GM19395 (cell line): ENCODE data around the gene PIK3C3.
"Not testable (repeated sequence)": the region's sequence is repeated elsewhere in the genome, so short reads cannot be mapped to it uniquely, and the experiment has no call there.

Experiments used
- ATAC-seq: cut with Tn5 transposase; IDR thresholded peaks from one replicate; pipeline ENCODE4 v1.9.1; 2021; ENCODE audit warnings: mild to moderate bottlenecking, moderate library complexity; ENCODE audit not compliant: unreplicated experiment

Gene PIK3C3

DNA sequence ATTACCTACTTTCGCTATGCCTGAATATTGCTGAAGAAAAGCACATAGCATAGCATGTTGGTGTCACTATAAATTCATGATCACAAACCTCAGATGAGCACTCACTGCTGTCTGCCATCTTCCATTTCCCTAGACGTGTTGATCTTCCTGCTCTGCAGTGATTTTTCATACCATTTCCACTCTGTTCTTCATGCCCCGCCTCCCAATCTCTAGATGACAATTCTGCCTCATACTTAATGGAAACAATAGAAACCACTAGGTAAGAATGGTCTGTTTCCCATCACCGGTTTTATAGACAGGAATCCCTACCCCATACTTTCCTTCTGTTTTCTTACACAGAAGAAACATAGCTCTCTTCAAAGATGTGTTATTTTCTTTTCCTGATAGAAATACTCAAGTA is 63.8 kb downstream of the PIK3C3 start:
- no peak for ATAC-seq

DNA sequence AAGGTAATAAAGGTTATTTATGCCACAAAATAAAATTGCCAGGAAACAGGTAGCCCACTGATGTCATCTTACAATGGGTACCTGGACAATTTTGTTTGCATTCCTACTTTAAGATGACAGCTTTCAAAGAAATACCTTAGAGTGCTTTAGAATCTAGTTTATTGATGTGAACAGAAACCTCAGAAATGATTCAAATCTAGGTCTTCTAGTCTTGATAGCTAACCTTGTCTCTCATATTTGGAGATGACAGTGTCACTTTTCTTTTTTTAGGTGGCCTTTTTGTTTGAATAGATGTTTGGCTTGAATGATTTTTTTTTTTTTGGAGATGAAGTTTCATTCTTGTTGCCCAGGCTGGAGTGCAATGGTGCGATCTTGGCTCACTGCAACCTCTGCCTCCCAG is 69.1 kb downstream of the PIK3C3 start:
- ATAC-seq = no peak

DNA sequence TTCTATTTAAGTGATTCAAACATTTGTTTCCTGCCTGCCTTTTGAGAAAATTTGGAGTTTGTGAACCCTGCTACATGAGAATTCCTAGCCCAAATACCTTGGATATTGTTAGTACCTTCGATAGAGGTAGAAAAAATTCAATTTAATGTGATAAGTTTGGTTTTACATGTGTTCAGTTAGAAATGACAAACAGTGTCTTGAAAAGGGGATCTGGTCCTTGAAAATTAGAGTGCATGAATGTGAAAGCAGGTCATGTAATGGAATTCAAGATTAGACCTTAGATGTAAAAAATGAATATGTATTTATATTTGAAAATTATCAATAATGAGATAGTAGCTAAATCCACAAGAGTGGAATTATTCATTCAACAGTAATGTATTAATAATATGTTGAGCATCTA is 70.5 kb downstream of the PIK3C3 start:
- peak; percentile 34 for ATAC-seq

DNA sequence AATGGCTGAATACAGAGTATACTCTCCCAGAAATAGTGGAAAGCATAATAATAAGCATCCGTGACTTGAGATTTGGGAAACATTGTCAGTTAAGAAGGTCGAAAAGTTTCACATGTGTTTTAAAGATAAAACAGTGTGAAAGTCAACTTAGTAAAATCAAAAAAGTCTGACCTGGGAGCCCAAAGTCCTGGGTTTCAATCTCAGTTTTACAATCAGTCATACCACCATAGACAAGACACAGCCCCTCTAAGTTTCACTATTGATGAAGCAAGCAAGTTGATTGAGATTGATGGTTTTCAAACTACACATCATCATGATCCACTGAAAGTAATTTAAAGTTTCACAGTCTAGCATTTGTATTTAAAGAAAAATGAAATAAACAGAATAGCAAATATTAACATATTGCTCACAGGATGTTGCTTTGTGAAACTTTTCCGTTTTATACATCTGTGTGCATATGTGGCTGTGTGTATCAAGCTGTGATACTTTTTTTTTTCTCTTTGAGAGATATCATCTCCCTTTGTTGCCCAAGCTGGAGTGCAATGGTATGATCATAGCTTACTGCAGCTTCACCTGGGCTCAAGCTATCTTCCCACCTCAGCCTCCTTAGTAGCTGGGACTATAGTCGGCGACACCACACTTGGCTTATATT is 71.1 kb downstream of the PIK3C3 start:
- ATAC-seq = peak; percentile 94

DNA sequence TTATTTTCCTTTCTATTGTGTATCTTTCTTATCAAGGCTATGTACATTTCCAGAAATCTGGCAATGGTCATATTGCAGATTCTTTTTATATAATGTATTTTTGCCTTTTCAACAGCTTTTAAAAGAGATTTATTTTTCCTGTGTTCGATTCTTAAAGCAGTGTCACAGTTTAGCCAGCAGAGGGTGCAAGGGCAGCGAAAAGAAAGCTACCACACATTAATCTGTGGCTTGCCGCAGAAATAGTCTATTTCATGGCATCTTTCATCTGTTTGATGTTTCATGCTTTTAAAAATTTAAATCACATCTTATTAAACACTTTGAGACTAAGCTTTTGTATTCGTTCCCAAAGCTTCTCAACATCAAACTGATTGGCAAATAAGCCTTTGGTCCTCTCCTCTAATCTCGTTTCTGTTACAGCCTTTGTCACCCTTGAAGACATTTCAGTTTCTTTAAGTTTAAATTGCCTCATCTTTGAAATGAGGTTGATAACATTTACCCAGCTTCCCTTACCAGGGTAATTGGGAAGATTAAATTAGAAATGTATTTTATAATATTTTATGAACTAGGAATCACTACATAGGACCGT is 73.3 kb downstream of the PIK3C3 start:
- no peak for ATAC-seq

DNA sequence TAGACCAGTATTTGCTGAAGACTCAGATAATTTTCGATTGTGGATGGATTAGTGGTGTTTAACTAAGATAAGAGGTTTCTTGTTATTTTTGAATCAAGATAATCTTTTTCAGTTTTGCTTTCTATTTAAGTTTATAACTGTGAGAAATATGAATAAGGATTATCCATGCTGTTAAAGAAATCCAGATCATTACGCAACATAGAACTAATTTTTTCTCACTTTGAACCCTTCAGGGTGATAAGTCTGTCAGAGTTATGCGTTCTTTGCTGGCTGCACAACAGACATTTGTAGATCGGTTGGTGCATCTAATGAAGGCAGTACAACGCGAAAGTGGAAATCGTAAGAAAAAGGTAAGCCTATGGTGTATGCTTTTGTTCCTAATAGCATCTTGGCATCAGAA is 74.1 kb downstream of the PIK3C3 start:
- ATAC-seq = no peak

DNA sequence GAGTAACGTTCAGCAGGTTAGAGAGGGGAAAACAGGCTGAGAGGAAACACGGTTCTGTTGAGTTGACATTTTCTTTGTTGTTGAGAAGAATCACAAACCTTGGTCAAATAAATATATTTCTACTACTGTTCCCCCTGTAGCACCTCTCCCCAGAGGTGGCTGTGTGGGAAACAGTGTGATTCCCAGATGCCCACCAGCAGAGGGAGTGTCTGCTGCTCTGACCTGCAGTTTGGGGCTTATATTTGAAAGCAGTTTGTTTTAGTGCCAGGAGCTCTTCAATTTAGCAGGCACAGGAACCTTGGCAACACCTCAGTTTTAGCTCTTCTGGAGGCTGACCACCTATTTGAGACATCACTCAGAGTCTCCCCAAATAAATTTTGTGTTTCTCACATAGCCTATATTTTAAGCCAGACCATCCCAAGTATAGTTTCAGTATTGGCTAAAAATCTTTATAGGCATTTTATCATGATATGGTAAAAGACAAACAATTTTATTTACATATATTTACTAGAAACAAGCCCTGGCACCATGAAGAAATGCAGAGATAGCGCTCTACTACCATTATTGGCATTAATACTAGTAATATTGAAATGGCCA is 75.7 kb downstream of the PIK3C3 start:
- no peak for ATAC-seq

DNA sequence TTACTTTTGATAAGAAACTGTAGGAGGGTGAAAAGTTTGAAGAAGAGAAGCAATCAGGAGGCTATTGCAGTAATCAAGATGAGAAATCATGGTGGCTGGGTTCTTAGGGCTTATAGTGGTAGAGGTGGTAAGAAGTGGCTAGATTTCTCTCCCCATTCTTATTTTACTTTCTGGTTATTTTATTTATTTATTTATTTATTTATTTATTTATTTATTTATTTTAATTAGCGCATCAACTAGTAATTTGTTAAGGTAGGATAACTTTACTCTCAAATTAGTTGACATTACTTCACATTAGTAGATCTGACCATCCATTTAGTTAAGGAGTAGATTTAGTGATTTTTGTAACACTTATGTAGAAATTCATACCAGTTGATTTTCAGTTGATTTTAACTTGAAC is 77.4 kb downstream of the PIK3C3 start:
- ATAC-seq = no peak

DNA sequence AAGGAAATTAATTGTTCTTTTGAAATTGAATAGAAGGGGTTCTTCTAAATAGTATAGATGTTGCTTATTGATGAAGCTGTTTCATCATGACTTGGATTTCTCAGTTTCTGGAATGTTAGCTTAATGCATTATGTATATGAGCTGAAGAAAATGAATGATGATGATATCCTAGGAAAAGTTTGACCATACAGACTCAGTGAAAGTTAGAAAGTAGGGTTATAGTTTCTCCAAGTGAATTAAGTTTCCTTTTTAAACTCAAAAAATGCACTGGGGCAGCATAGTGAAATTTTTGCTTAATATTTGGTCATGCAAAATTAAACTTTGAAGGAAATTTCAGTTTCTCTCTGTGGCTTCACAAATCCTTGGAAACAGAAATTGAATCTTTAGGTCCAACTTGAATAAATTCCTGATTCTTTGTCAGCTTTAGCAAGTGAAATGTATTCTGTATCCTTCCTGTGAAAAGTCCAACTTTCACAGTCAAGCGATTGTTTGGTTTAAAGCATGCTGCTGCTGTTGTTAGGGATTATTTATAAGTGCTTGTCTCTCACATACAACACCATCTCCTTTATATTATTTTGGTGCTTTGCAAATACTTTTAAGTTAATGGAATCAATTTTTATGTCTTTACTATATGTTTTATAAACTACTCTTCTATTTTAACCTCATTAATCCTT is 78.2 kb downstream of the PIK3C3 start:
- no peak for ATAC-seq

DNA sequence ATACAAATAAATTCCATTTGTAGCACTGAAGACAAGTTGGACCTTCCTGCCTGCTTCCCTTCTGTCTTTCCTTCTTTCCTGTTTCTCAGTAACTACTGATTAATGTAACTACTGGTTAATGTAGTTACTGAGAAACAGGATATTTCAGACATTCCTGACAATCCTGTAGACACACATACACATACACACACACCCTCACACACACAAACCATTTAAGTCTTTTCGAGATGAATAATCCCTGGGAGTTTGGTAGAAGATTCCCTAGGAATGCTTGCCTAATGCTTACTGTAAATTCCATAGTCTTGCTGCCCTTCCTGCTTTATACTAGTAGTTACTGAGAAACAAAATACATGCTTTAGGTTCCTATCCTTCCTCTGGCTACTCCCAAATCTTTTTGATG is 83.9 kb downstream of the PIK3C3 start:
- no peak for ATAC-seq

DNA sequence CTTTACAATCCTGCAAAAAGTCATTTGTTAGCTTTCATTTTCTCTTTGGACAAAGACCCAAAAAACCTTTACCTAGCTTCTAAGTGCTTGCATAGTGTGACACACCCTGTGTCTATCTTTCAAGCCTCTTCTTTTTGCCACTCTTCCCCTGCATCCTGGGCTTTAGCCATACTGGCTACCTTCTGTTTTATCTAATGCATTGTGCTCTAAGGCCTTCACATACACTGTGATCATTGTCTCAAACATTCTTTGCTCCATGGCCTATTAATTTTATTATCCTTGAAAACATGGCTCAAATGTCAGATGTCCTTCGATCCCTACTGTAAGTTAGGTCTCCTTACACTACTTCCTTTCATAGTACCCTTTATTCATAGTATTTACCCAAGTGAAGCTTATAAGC is 84.4 kb downstream of the PIK3C3 start:
- ATAC-seq = no peak

DNA sequence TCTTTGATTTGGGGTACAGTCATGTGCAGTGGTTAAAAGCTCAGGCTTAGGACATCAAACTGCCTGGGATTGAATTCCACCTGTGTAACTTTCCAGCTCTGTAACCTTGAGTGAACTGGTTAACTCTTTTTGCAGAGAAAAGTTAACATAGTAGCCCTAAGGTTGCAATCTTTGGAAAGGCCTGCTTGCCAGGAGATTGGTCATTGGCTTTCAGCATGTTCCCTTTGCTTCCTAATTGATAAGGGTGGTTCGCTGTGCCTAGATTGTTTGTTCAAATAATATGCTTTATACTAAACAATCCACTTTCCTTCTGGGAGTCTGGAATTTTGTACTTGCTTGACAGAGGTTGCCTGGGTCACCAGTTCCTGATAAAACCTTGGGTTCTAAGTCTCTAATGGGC is 86.8 kb downstream of the PIK3C3 start:
- ATAC-seq = no peak

DNA sequence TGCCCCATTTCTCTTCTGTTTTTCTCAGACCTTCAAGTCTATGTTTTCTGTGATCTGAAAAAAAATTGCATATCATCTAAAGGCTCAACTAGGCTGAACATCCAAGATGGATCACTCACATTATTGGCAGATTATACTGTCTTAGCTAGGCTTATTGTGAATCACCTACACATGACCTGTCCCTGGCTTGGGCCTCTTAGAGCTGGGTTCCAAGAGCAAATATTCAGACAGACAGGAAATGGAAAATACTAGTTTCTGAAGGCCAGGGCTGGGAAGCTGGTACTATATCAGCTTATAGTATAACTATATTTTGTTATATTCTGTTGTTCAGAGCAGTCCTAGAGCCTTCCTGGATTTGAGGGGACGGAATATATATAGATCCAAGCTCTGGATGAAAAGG is 90.3 kb downstream of the PIK3C3 start:
- ATAC-seq = no peak

DNA sequence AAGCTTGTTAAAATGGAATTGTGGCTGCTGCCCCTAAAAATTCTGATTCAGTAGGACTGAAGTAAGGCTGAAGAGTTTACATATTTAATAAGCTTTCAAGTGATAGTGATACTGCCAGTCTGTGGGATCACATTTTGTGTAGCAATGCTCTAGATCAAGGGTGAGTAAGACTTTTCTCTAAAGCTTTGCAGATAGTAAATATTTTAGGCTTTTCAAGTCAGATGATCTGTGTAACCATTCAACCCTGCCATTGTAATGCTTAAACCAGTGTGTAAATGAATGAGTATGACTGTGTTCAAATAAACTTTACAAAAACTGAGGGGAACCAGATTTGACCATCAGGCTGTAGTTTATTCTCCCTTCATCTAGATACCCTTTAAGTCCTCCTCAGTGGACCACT is 92.7 kb downstream of the PIK3C3 start:
- ATAC-seq = no peak

DNA sequence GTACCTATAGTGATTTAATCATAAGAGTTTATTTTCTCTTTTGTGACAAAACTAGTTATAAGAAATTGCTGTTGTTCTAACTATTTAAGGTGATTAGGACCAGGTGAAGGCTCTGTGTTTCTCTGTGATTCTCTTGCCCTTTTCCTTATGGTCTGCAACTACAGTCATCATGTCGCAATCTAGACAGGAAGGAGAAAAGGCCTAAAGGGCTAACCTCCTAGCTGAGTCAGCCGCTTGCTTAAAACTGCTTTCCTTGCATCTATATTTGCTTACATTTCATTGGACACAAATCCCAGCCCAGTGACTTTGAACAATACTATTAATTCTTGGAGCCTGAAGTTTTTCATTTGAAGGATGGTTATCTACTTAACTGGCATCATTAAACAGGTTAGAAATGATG is 93.1 kb downstream of the PIK3C3 start:
- ATAC-seq = no peak

DNA sequence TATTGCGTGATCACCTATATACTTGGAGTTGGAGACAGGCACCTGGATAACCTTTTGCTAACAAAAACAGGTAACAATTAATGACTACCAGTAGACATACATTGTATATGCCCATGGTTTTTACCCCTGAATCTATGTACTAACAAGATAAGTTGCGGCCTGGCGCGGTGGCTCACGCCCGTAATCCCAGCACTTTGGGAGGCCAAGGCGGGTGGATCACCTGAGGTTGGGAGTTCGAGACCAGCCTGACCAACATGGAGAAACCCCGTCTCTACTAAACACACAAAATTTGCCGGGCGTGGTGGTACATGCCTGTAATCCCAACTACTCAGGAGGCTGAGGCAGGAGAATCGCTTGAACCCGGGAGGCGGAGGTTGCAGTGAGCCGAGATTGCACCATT is 94.5 kb downstream of the PIK3C3 start:
- ATAC-seq = not testable (repeated sequence)

DNA sequence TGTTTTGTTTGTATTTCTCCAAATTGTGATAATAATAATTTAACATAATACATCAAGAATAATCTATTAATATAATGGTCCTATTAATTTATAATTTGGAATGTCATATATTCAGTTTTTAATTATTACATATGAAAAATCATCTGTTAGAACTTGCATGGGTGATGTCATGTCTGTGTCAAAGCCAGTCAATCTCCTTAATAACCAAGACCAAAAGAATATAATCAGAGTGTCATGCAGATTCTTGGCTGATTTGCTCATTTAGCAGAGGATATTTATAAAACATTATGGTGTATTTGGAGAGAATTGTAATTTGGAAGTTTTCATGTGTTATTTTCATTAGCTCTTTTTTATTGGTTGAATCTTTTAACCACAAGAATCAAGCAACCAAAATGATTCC is 96.4 kb downstream of the PIK3C3 start:
- ATAC-seq = no peak

DNA sequence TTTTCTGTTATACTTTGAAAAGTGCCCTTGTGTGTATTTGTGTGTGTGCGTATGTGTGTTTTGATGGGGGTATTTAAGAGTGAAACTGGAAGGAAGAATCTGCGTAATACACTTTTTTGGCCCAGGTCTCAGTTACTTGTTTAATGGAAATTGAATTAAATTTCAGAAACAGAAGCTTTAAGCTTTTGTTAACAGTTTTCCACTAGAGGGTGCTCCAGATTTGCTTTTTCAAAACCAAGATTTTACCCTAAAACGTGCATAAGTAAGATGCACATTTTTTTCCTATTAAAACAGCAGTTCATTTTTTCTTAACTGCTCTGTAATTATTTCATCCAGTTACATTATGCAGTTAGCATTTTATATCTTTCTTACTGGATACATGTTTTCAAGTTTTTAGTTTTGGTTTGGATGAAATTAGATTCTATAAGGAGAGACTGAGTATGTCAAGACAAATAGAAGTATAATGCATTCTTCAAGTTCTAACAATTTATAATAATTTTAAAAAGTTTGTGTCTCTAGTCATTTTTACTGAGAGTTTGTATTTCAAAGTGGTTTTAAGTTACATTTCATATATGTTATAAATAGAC is 97.2 kb downstream of the PIK3C3 start:
- ATAC-seq = no peak

DNA sequence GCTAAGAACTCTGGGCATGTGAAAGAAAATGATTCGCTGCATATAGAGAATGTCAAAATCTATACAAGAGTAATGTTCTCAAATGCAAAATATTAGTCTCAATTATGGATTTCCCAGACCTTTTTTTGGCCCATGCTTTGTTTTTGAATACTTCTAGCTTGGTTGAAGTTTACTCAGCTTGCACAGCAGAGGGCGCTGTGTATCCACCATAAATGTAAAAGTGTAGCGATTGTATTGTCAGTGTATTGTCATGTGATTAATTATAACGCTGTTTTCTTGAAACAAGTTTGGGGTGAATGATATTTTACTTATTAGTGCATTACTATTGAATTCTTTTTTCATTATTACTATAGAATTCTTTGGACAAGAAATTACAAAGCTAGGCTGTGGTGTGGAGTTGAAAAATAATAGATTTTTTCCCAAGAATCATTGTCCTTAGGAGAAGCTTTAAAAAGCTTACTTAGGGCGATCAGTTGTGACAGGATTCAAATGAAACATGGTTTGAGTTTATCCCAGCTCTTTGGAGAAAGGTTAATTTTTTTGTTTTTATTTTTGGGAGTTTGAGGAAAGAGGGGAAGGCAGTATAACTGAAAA is 98.3 kb downstream of the PIK3C3 start:
- peak; percentile 97 for ATAC-seq

DNA sequence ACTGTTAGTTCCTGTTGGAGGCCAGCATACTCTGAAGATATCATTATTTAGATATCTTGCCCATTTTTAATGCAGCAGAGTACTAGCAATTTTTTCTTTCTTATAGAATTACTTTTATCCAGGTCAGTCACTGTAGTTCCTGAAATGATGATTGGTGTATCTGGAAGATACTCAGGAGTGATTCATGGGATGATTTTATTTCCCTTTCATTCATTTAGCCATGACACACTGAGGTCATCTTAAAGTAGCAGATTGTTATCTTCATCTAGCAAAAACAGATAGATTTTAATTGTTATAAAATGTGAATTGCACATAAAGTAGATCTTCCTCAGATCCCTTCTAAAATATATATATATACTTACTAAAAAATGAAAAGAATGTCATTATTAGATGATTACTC is 109.1 kb downstream of the PIK3C3 start:
- no peak for ATAC-seq

DNA sequence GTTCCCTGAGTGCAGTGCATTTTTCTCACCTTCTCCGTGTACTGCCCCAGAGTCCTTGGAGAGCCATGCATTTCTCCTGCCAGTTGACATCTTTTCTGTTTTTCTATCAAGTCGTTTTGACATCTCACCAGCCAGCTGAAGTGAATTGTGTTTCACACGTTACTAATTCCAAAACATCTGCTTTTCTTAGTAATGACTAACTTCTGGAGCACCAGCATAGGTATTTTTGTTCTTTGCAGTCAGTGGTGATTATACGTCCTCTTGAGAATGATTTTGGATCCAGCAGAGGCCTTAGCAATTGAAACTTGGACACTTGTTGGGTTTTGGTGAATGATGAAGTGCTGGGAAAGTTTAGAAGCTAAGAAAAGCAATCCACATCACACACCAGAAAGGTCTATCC is 112.5 kb downstream of the PIK3C3 start:
- no peak for ATAC-seq
